ENCODE data around the gene OR4Q2.

- TF ChIP-seq CTCF (IDR thresholded peaks at IDR 0.05): no peak
- TF ChIP-seq POLR2A (IDR thresholded peaks at IDR 0.05): no peak
Observed at GRCh38 chr14:20035449-20035848, 33.5 kb downstream of the OR4Q2 start.
